Activated naive CD8-positive, alpha-beta T cell treated with anti-CD3 and anti-CD28 coated beads, Interleukin-2, amount 10 ng/mL, durations not matched to agents 7 days and 5 days (primary cell): ENCODE measurements around the gene OR9A4. TPM values are rescaled to one million over a fixed set of nuclear protein-coding genes. Genes with fewer than 3 reads are reported as not detected.

Source experiments
- ATAC-seq: fragments of 150-1000 bp; cut with Tn5 transposase; one replicate; pipeline ENCODE4 v1.10.0; 2021; ENCODE audit warnings: low read depth, moderate library complexity
- POLR2A ChIA-PET: fragments of 350-600 bp; sonication (Branson Sonifier 250); formaldehyde crosslinking; loops from one replicate; lab custom pipeline; 2021; ENCODE audit warnings: antibody characterized with exemption; lab: Charles Lee
- DNase-seq: peaks from one replicate; pipeline ENCODE4 v3.0.0; 2021
- H3K27ac Mint-ChIP-seq: one replicate; pipeline ENCODE4 v1.8.0; 2022; ENCODE audit warnings: mild to moderate bottlenecking, mixed read lengths
- H3K27me3 Mint-ChIP-seq: one replicate; pipeline ENCODE4 v1.8.0; 2022; ENCODE audit warnings: mild to moderate bottlenecking, moderate library complexity, mixed read lengths
- H3K36me3 Mint-ChIP-seq: one replicate; pipeline ENCODE4 v1.8.0; 2021; ENCODE audit warnings: mild to moderate bottlenecking, mixed read lengths
- H3K4me1 Mint-ChIP-seq: one replicate; pipeline ENCODE4 v1.8.0; 2021; ENCODE audit warnings: mixed read lengths
- H3K4me3 Mint-ChIP-seq: one replicate; pipeline ENCODE4 v1.8.0; 2022; ENCODE audit warnings: mild to moderate bottlenecking, moderate library complexity, mixed read lengths
- H3K9me3 Mint-ChIP-seq: one replicate; pipeline ENCODE4 v1.8.0; 2021; ENCODE audit warnings: mixed read lengths
- total RNA-seq, 2 experiments: library from RNA; stranded (reverse); gene quantifications; one replicate each; pipeline ENCODE4 v1.2.3, GENCODE V29; 2021

OR9A4 gene
- total RNA-seq, 2 experiments from 2014 or later: not detected

DNA sequence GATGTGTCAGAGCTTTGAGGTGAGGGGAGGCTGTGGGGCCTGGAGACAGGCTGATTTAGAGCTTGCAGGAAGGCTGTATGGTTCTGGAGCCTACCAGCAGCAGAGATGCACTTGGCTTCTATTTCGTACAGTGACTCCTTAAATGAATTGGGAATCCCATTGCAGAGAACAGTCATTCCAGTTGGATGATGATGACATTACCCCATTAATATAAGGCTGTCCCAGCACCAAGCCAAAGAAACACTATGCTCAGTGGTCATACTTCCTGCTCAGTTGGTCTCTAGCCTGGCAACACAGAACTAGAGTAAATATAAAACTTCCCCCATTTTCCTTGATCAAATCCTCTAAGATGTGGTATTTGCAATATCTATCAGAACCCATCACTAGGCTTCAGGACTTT lies 36.3 kb downstream of the OR9A4 start:
- DNase-seq: no peak
- Mint-ChIP-seq H3K4me3 (no peak overlapping the region), H3K9me3 (no peaks in the 10 kb centered on the region), H3K36me3 (no peaks in the 10 kb centered on the region), H3K4me1 (no peaks in the 10 kb centered on the region), H3K27me3 (peaks cover 7% of the 10 kb centered on the region), H3K27ac (no peak overlapping the region)
- ATAC-seq: no peak
- POLR2A ChIA-PET: no interaction called here

DNA sequence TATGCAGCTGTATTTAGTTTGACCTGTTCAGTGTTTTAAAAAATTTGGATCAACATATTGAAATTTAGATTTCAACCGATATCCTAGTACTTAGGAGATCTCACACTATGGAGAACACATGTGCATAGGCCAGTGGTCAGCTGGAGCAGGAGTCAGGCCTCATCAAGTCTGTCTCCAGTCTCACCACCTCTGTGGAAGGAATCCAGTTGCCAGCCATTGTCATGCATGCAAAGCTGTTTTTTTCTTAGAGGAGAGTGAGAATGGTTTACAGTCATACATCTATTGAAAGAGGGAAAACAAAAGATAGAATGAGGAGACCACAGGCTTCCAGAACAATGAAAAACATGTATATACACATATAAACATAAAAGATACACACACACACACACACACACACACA lies 38.1 kb downstream of the OR9A4 start:
- DNase-seq (no peak), ATAC-seq (no peak)
- H3K9me3 Mint-ChIP-seq: no peaks in the 10 kb centered on the region
- H3K36me3 Mint-ChIP-seq: no peaks in the 10 kb centered on the region
- H3K4me3 Mint-ChIP-seq: no peak overlapping the region
- POLR2A ChIA-PET: no interaction called here
- H3K27me3 Mint-ChIP-seq: peaks cover 7% of the 10 kb centered on the region
- no peaks in the 10 kb centered on the region for H3K4me1 Mint-ChIP-seq
- no peak overlapping the region for H3K27ac Mint-ChIP-seq

DNA sequence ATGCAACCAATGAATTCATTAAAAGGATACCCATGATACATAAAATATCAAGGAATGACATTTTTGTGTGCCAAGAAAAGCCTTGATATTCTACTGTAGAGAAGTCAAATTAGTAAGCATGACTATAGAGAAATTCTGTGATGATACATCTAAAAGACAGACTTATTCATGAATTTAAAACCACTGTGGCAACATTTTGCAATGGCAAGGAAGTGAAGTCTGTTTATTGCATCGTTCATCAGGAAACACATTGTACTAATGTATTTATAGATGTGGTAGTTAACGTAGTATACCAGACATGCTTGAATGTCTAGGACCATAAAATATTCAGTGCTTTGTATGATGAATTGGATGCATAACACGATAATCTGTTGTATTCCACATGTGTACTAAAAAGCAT lies 39.9 kb downstream of the OR9A4 start:
- Mint-ChIP-seq H3K4me3 (no peak overlapping the region), H3K9me3 (no peaks in the 10 kb centered on the region), H3K36me3 (no peaks in the 10 kb centered on the region), H3K27me3 (peaks cover 6% of the 10 kb centered on the region), H3K27ac (no peak overlapping the region), H3K4me1 (no peaks in the 10 kb centered on the region)
- POLR2A ChIA-PET: no interaction called here
- ATAC-seq (no peak), DNase-seq (no peak)

GRCh38 chr7:141960687-141961422 lies 44.7 kb downstream of the OR9A4 start:
- no peak for DNase-seq
- H3K36me3 Mint-ChIP-seq: no peaks in the 10 kb centered on the region
- H3K4me3 Mint-ChIP-seq: no peak overlapping the region
- H3K27ac Mint-ChIP-seq: no peak overlapping the region
- POLR2A ChIA-PET: no interaction called here
- peaks cover 3% of the 10 kb centered on the region for H3K27me3 Mint-ChIP-seq
- ATAC-seq: no peak
- no peaks in the 10 kb centered on the region for H3K4me1 Mint-ChIP-seq
- no peaks in the 10 kb centered on the region for H3K9me3 Mint-ChIP-seq

Other genes starting within 250 kb of the OR9A4 start
- 10 to 100 TPM; 42.4 to 46.1 TPM for gene DENND11, start 214.2 kb upstream of the OR9A4 start, total RNA-seq
- not detected for gene WEE2, start 208.0 kb upstream of the OR9A4 start, total RNA-seq
- 100 to 1,000 TPM; 106 to 117 TPM for gene SSBP1, start 178.0 kb upstream of the OR9A4 start, total RNA-seq
- gene TAS2R3, start 152.3 kb upstream of the OR9A4 start, total RNA-seq: 1 to 10 TPM; 2.9 to 3.1 TPM
- gene TAS2R4, start 139.7 kb upstream of the OR9A4 start, total RNA-seq: 1 to 10 TPM; 1.4 to 1.9 TPM
- 1 to 10 TPM; 1.7 to 2.6 TPM for gene TAS2R5, start 126.2 kb upstream of the OR9A4 start, total RNA-seq
- gene PRSS37, start 74.9 kb upstream of the OR9A4 start, total RNA-seq: not detected
- gene CLEC5A, start 30.6 kb downstream of the OR9A4 start, total RNA-seq: under 1 TPM; 0.44 to 0.60 TPM
- not detected for gene TAS2R38, start 57.4 kb downstream of the OR9A4 start, total RNA-seq
- not detected for gene MGAM, start 79.5 kb downstream of the OR9A4 start, total RNA-seq
- gene MGAM2, start 195.3 kb downstream of the OR9A4 start, total RNA-seq: not detected